NB4 (cell line): ENCODE results near the gene EFCAB6.
A peak's percentile ranks its signal among the peaks of the same experiment; 100 is the strongest.

Experiments
- DNase-seq: peaks from one replicate; pipeline ENCODE4 v3.0.0; 2010; ENCODE audit warnings: low read depth
- H3K4me3 ChIP-seq: one replicate; pipeline ENCODE4 v1.5.1; 2011; ENCODE audit warnings: mild to moderate bottlenecking, low read depth, low read length, moderate library complexity
- MYC ChIP-seq: IDR thresholded peaks from 2 replicates; pipeline ENCODE4 v1.6.1; 2011; ENCODE audit warnings: low read depth, low read length
- POLR2A ChIP-seq: IDR thresholded peaks from 2 replicates; pipeline ENCODE4 v1.6.1; 2011; ENCODE audit warnings: mild to moderate bottlenecking; ENCODE audit not compliant: insufficient read length; ENCODE audit errors: extremely low read depth
- TF ChIP-seq, protein P1 (sequence below): IDR thresholded peaks from one replicate; pipeline ENCODE4 v1.5.1; 2012; ENCODE audit warnings: low read depth, low read length
- TF ChIP-seq, protein P2 (sequence below): IDR thresholded peaks from 2 replicates; pipeline ENCODE4 v1.6.1; 2011; ENCODE audit warnings: low read depth, low read length

The EFCAB6 gene

GRCh38 chr22:43744700-43745410 lies 67.2 kb downstream of the EFCAB6 start:
- no peak for TF ChIP-seq MYC
- TF ChIP-seq, protein P1, sequence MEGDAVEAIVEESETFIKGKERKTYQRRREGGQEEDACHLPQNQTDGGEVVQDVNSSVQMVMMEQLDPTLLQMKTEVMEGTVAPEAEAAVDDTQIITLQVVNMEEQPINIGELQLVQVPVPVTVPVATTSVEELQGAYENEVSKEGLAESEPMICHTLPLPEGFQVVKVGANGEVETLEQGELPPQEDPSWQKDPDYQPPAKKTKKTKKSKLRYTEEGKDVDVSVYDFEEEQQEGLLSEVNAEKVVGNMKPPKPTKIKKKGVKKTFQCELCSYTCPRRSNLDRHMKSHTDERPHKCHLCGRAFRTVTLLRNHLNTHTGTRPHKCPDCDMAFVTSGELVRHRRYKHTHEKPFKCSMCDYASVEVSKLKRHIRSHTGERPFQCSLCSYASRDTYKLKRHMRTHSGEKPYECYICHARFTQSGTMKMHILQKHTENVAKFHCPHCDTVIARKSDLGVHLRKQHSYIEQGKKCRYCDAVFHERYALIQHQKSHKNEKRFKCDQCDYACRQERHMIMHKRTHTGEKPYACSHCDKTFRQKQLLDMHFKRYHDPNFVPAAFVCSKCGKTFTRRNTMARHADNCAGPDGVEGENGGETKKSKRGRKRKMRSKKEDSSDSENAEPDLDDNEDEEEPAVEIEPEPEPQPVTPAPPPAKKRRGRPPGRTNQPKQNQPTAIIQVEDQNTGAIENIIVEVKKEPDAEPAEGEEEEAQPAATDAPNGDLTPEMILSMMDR, result no peak
- TF ChIP-seq, protein P2, sequence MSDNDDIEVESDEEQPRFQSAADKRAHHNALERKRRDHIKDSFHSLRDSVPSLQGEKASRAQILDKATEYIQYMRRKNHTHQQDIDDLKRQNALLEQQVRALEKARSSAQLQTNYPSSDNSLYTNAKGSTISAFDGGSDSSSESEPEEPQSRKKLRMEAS, result no peak
- no peak for TF ChIP-seq POLR2A
- DNase-seq, result no peak

GRCh38 chr22:43743929-43744643 lies 68.0 kb downstream of the EFCAB6 start:
- TF ChIP-seq POLR2A, result no peak

More at GRCh38 chr22:43744700-43745410, 67.2 kb downstream of the EFCAB6 start:
- H3K4me3 ChIP-seq, result no peak overlapping the region

GRCh38 chr22:43743131-43743530 lies 69.0 kb downstream of the EFCAB6 start:
- DNase-seq, result peak; percentile 26
- TF ChIP-seq POLR2A, result no peak
- no peak for TF ChIP-seq MYC
- TF ChIP-seq, protein P2, result no peak
- TF ChIP-seq, protein P1, result peak; percentile 38
- H3K4me3 ChIP-seq, result no peak overlapping the region

More at GRCh38 chr22:43743929-43744643, 68.0 kb downstream of the EFCAB6 start:
- DNase-seq, result no peak
- H3K4me3 ChIP-seq, result no peak overlapping the region

DNA sequence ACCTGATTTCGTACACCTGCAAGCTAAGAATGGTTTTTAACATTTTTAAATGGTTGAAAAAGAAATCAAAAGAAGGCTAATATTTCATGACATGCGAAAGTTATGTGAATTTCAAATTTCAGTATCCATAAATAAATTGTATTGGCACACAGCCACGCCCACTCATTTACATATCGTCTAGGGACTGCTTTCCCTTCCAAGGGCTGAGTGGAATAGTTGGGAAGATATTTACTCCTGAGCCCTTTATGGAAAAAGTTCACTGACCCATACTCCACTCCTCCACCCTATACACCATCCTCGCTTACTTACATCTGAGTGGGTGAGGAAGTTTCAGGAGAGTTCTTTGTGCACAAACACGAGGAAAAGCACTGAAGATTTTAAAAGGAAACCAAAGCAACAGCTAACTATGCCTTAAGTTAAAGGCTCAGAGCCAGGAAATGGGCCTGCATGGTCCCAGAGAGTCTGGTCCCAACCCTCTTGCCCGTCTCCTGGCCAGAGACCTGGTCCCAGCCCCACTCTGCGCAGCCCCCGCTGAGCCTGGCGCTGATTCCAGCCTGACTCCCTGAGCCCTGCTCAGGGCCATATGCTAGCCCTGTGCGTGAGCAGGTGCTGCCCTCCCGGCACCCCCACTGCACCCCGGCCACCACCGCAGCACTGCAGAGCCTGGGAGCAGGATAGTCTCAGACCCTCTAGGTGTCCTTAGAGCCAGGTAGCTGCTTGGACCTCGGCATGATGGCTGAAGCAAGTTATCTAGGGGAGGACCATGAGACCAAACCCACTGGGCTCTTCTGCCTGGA lies 69.8 kb downstream of the EFCAB6 start:
- DNase-seq, result no peak
- no peak overlapping the region for H3K4me3 ChIP-seq
- no peak for TF ChIP-seq MYC
- TF ChIP-seq, protein P1, result no peak
- TF ChIP-seq, protein P2, result no peak
- TF ChIP-seq POLR2A, result no peak

- no peak overlapping the region for H3K4me3 ChIP-seq
- TF ChIP-seq, protein P1, result no peak
- TF ChIP-seq, protein P2, result no peak
- TF ChIP-seq POLR2A, result no peak
- no peak for TF ChIP-seq MYC
- DNase-seq, result no peak
Observed at GRCh38 chr22:43740587-43741270, 71.4 kb downstream of the EFCAB6 start.
